H1 (cell line): ENCODE measurements around the gene KRTAP1-3. TPM values are rescaled to one million over a fixed set of nuclear protein-coding genes. Genes with fewer than 3 reads are reported as not detected.

Experiments used
- CTCF ChIA-PET: fragments of 300-600 bp; sonication (Branson Sonifier 250); formaldehyde crosslinking; loops from one replicate; lab custom pipeline; 2021; ENCODE audit not compliant: partially characterized antibody; lab: Charles Lee
- POLR2A ChIA-PET: fragments of 300-600 bp; sonication (Branson Sonifier 250); formaldehyde crosslinking; loops from one replicate; lab custom pipeline; 2021; ENCODE audit warnings: inconsistent platforms; ENCODE audit not compliant: partially characterized antibody; lab: Charles Lee
- DNase-seq, 2 experiments: peaks; one replicate each; pipeline versions ENCODE4 v3.0.0 to v3.0.0-alpha.2; 2010 to 2022; ENCODE audit warnings: low spot score in 2 of 2, low read depth in 1 of 2, mixed read lengths in 1 of 2
- FAIRE-seq: peaks from 2 replicates; lab custom pipeline; 2011; peaks lifted over from hg19 to GRCh38; lab: Jason Lieb, UNC
- H2AFZ ChIP-seq: 2 replicates; pipeline ENCODE4 v1.8.1; 2012; ENCODE audit warnings: low read length, inconsistent platforms
- H2AK5ac ChIP-seq: 2 replicates; pipeline ENCODE4 v1.6.1; 2013; ENCODE audit warnings: low read depth, low read length
- H2BK120ac ChIP-seq: replicated peaks from 2 replicates; pipeline ENCODE3; 2013; ENCODE audit warnings: low read depth, low read length, inconsistent platforms
- H2BK12ac ChIP-seq: 2 replicates; pipeline ENCODE4 v1.6.1; 2013; ENCODE audit warnings: low read depth, low read length
- H2BK15ac ChIP-seq: 2 replicates; pipeline ENCODE4 v1.6.1; 2013; ENCODE audit warnings: low read length
- H2BK20ac ChIP-seq: 2 replicates; pipeline ENCODE4 v1.6.1; 2013; ENCODE audit warnings: low read length
- H2BK5ac ChIP-seq: 2 replicates; pipeline ENCODE4 v1.6.1; 2013; ENCODE audit warnings: low read depth, low read length
- H3K14ac ChIP-seq: 2 replicates; pipeline ENCODE4 v1.6.1; 2013; ENCODE audit warnings: inconsistent platforms; ENCODE audit not compliant: insufficient read length
- H3K18ac ChIP-seq: 2 replicates; pipeline ENCODE4 v1.6.1; 2013; ENCODE audit warnings: low read length; ENCODE audit errors: extremely low read depth
- H3K23ac ChIP-seq: 2 replicates; pipeline ENCODE4 v1.6.1; 2013; ENCODE audit warnings: inconsistent platforms; ENCODE audit not compliant: insufficient read length
- H3K23me2 ChIP-seq: 2 replicates; pipeline ENCODE4 v1.6.1; 2013; ENCODE audit warnings: low read depth, low read length
- H3K27ac ChIP-seq: 2 replicates; pipeline ENCODE4 v1.6.1; 2011; ENCODE audit warnings: low read depth, low read length, inconsistent platforms
- H3K27me3 ChIP-seq, 4 experiments: replicated peaks in 1 of 4; 1 replicate in 1 of 4; 2 replicates in 3 of 4; pipeline versions ENCODE4 v1.6.1 to v1.8.1; 2011 to 2013; ENCODE audit warnings: low read length in 3 of 4, mild to moderate bottlenecking in 3 of 4, inconsistent platforms in 2 of 4, mixed read lengths in 2 of 4, moderate library complexity in 1 of 4; ENCODE audit not compliant: control insufficient read depth in 3 of 4, insufficient read depth in 3 of 4; ENCODE audit errors: extremely low read depth in 1 of 4
- H3K36me3 ChIP-seq, 4 experiments: 2 replicates each; pipeline versions ENCODE4 v1.6.1 to v1.8.1; 2011 to 2013; ENCODE audit warnings: mild to moderate bottlenecking in 4 of 4, low read length in 3 of 4, moderate library complexity in 2 of 4, control low read depth in 1 of 4, inconsistent platforms in 1 of 4; ENCODE audit not compliant: insufficient read depth in 4 of 4, control insufficient read depth in 2 of 4
- H3K4ac ChIP-seq: replicated peaks from 2 replicates; pipeline ENCODE3; 2013; ENCODE audit warnings: low read length, low read depth, mixed read lengths, inconsistent platforms; ENCODE audit not compliant: insufficient read length
- H3K4me1 ChIP-seq, 4 experiments: replicated peaks in 1 of 4; 1 replicate in 1 of 4; 2 replicates in 3 of 4; pipeline versions ENCODE4 v1.6.1 to v1.8.1; 2011 to 2013; ENCODE audit warnings: low read length in 3 of 4, inconsistent platforms in 2 of 4, mixed read lengths in 1 of 4; ENCODE audit not compliant: insufficient read depth in 4 of 4, control insufficient read depth in 3 of 4
- H3K4me2 ChIP-seq, 2 experiments: 2 replicates each; pipeline versions ENCODE4 v1.6.1 to v1.8.1; 2011 to 2013; ENCODE audit warnings: low read depth in 2 of 2, low read length in 2 of 2, control low read depth in 1 of 2, inconsistent platforms in 1 of 2, mild to moderate bottlenecking in 1 of 2; ENCODE audit not compliant: insufficient read depth in 1 of 2
- H3K4me3 ChIP-seq, 4 experiments: fragments of 200-600, 300-600 bp in 1 of 4; sonication (generic), shearing (Covaris generic), sonication (Bioruptor Twin) in 1 of 4; 2 replicates each; pipeline versions ENCODE4 v1.5.1 to v1.8.1; 2011 to 2016; ENCODE audit warnings: low read length in 4 of 4, low read depth in 3 of 4, control low read depth in 2 of 4, inconsistent platforms in 2 of 4, mild to moderate bottlenecking in 2 of 4, mixed read lengths in 1 of 4, moderate library complexity in 1 of 4; ENCODE audit not compliant: insufficient read depth in 2 of 4; ENCODE audit errors: extremely low read depth in 1 of 4
- H3K56ac ChIP-seq: replicated peaks from 2 replicates; pipeline ENCODE3; 2013; ENCODE audit warnings: low read depth, mild to moderate bottlenecking, mixed read lengths, low read length, inconsistent platforms; ENCODE audit not compliant: insufficient read length
- H3K79me1 ChIP-seq: 2 replicates; pipeline ENCODE4 v1.6.1; 2013; ENCODE audit warnings: low read depth, low read length, control low read depth
- H3K79me2 ChIP-seq, 2 experiments: 2 replicates each; pipeline versions ENCODE4 v1.6.1 to v1.8.1; 2012 to 2013; ENCODE audit warnings: low read length in 2 of 2, mild to moderate bottlenecking in 2 of 2, inconsistent platforms in 1 of 2; ENCODE audit not compliant: insufficient read depth in 2 of 2, control insufficient read depth in 1 of 2
- H3K9ac ChIP-seq, 4 experiments: replicated peaks in 1 of 4; 1 replicate in 1 of 4; 2 replicates in 3 of 4; pipeline versions ENCODE4 v1.6.1 to v1.8.1; 2011 to 2013; ENCODE audit warnings: low read depth in 3 of 4, low read length in 3 of 4, control low read depth in 2 of 4, mild to moderate bottlenecking in 2 of 4, moderate library complexity in 2 of 4, inconsistent platforms in 1 of 4; ENCODE audit errors: extremely low read depth in 1 of 4
- H3K9me3 ChIP-seq, 2 experiments: 2 replicates each; pipeline versions ENCODE4 v1.6.1 to v1.8.1; 2012 to 2013; ENCODE audit warnings: mild to moderate bottlenecking in 2 of 2, moderate library complexity in 2 of 2, control low read depth in 1 of 2, inconsistent platforms in 1 of 2, low read depth in 1 of 2, low read length in 1 of 2, mixed read lengths in 1 of 2; ENCODE audit not compliant: insufficient read depth in 2 of 2
- H4K20me1 ChIP-seq, 2 experiments: replicated peaks in 1 of 2; 2 replicates each; pipeline versions ENCODE3 to v1.8.1; 2011 to 2013; ENCODE audit warnings: inconsistent platforms in 2 of 2, low read length in 2 of 2, mild to moderate bottlenecking in 1 of 2; ENCODE audit not compliant: insufficient read depth in 2 of 2, control insufficient read depth in 1 of 2
- H4K5ac ChIP-seq: 2 replicates; pipeline ENCODE4 v1.6.1; 2013; ENCODE audit warnings: low read length, low read depth, mixed read lengths, inconsistent platforms; ENCODE audit not compliant: insufficient read length
- H4K8ac ChIP-seq: 2 replicates; pipeline ENCODE4 v1.8.0; 2013; ENCODE audit warnings: mild to moderate bottlenecking, moderate library complexity, low read length, inconsistent platforms; ENCODE audit not compliant: insufficient read depth; ENCODE audit errors: extremely low read depth
- H4K91ac ChIP-seq: replicated peaks from 2 replicates; pipeline ENCODE3; 2013; ENCODE audit warnings: low read length, mixed read lengths, inconsistent platforms; ENCODE audit not compliant: insufficient read length
- WGBS, 2 experiments: shearing (Covaris generic) in 1 of 2; methylation state at CpG; one replicate each; pipeline versions ENCODE4 v1.1.6 to v1.1.7; 2013 to 2015; ENCODE audit warnings: low lambda C conversion rate in 2 of 2, mixed read lengths in 2 of 2, inconsistent platforms in 1 of 2, low coverage in 1 of 2, missing lambda C conversion rate in 1 of 2; ENCODE audit not compliant: insufficient replicate concordance in 2 of 2, insufficient coverage in 1 of 2, insufficient read length in 1 of 2; ENCODE audit errors: extremely low coverage in 1 of 2, missing lambda C conversion rate in 1 of 2; 5-methylcytosine and 5-hydroxymethylcytosine counted together
- polyA plus RNA-seq, 7 experiments: library from polyadenylated mRNA; depleted of rRNA in 3 of 7; stranded (reverse) in 5 of 7; unstranded in 2 of 7; fragments of >200 nt in 5 of 7; fragments of 200-250 nt in 2 of 7; gene quantifications; 1 replicate in 5 of 7; 2 replicates in 1 of 7; 4 replicates in 1 of 7; pipeline versions ENCODE4 v1.2.1 to v1.2.3, GENCODE V29; 2011 to 2013; ENCODE audit warnings: missing spikeins in 2 of 7, mixed read lengths in 2 of 7
- total RNA-seq: library from RNA; stranded (reverse); fragmentation: NEBNext Ultra II Directional; extraction: Animal tissue kit (Norgen Biotek cat#: 25700); gene quantifications from 2 replicates; pipeline ENCODE4 v1.2.1, GENCODE V29; 2021
- TF ChIP-seq, protein P1 (sequence below): IDR thresholded peaks from 2 replicates; pipeline ENCODE4 v1.6.1; 2012; ENCODE audit warnings: low read length, inconsistent platforms

KRTAP1-3 gene
- total and polyA plus RNA-seq, 2 of the 8 experiments (the other 6 are each of a cell fraction or from before 2014, with no cell fraction given), result not detected

DNA sequence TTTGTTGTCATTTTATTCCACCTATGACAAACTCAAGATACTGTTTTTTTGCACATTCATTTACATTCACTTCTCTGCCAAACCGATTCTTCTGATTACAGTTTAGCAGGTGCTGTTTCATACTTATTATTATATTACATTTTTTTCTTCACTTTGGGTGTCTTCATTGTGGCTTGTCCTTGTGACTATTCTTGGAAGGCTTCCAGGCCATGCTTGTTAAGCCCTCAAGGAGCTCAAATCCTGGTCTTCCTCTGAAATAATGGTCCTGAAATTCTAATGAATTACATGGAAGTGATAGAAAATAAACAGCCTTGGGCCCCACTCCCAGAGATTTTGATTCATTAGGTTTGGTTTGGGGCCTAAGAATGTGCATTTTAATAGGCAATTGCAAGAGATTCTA lies 29.6 kb upstream of the KRTAP1-3 start:
- no peak overlapping the region for H2BK20ac ChIP-seq
- no peaks in the 10 kb centered on the region for H3K36me3 ChIP-seq
- 96% methylated on average over 1 of the region's 1 CpG; no CpG with 5 or more reads in 1 of the 2 experiments for WGBS, 2 experiments
- no peak overlapping the region for H4K8ac ChIP-seq
- H2BK120ac ChIP-seq, result no peak overlapping the region
- DNase-seq (no peak), FAIRE-seq (no peak)
- H3K79me2 ChIP-seq, result no peaks in the 10 kb centered on the region
- no peaks in the 10 kb centered on the region for H3K79me1 ChIP-seq
- H3K56ac ChIP-seq, result no peak overlapping the region
- no peak overlapping the region for H3K18ac ChIP-seq
- no peaks in the 10 kb centered on the region for H3K27me3 ChIP-seq
- no peak overlapping the region for H2BK15ac ChIP-seq
- no peaks in the 10 kb centered on the region for H4K20me1 ChIP-seq
- H3K4me3 ChIP-seq, result no peak overlapping the region
- H3K4me1 ChIP-seq, result no peaks in the 10 kb centered on the region
- ChIA-PET POLR2A (no interaction called here), CTCF (interaction anchor here (1.4 kb wide), 1 partner anchor 584 kb away, joined by 3 read pairs; no protein-coding TSS in a partner anchor)
- H2BK12ac ChIP-seq, result no peak overlapping the region
- no peak overlapping the region for H2AK5ac ChIP-seq
- no peak overlapping the region for H3K4me2 ChIP-seq
- no peak overlapping the region for H2BK5ac ChIP-seq
- H3K27ac ChIP-seq, result no peak overlapping the region
- H3K14ac ChIP-seq, result no peak overlapping the region
- H3K4ac ChIP-seq, result no peak overlapping the region
- no peak overlapping the region for H4K91ac ChIP-seq
- no peak overlapping the region for H4K5ac ChIP-seq
- no peak overlapping the region for H3K9ac ChIP-seq
- H2AFZ ChIP-seq, result no peak overlapping the region
- H3K9me3 ChIP-seq, result no peaks in the 10 kb centered on the region
- no peak overlapping the region for H3K23ac ChIP-seq
- no peaks in the 10 kb centered on the region for H3K23me2 ChIP-seq
- TF ChIP-seq, protein P1, sequence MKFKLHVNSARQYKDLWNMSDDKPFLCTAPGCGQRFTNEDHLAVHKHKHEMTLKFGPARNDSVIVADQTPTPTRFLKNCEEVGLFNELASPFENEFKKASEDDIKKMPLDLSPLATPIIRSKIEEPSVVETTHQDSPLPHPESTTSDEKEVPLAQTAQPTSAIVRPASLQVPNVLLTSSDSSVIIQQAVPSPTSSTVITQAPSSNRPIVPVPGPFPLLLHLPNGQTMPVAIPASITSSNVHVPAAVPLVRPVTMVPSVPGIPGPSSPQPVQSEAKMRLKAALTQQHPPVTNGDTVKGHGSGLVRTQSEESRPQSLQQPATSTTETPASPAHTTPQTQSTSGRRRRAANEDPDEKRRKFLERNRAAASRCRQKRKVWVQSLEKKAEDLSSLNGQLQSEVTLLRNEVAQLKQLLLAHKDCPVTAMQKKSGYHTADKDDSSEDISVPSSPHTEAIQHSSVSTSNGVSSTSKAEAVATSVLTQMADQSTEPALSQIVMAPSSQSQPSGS, result no peak
